ENCODE measurements around the gene PPARA.
"Not testable (repeated sequence)": the region's sequence is repeated elsewhere in the genome, so short reads cannot be mapped to it uniquely, and the experiment has no call there.

The PPARA gene

DNA sequence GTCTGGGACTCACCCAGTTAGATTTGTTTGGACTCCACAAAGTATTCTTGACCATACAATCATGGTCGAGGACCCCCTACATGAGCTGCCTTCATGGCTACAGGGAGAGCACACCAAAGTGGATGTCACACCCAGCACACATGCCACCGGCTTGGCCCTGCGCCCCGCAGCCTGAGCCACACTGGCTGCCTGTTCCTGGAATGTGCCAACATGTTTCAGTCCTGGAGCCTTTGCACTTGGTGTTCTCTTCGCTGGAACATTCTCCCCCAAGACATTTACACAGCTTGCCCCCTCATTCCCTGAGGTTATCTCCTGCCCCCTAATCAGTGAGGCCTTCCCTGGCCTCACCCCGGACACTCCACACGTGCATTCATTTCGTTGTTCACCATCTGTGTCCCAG lies 46.0 kb downstream of the PPARA start:
- H3K36me3 ChIP-seq (ENCODE audit: insufficient read depth, low read length), result peaks cover 5% of the 10 kb centered on the region; the same call in 1 of the 2 replicates
- no peaks in the 10 kb centered on the region for H3K27me3 ChIP-seq (ENCODE audit: insufficient read depth, low read length)
- H3F3A ChIP-seq (ENCODE audit: insufficient read depth, low read length), result no peaks in the 10 kb centered on the region
- H3K9ac ChIP-seq (ENCODE audit: low read length), result no peak overlapping the region
- H3K4me3 ChIP-seq (ENCODE audit: low read depth, low read length, poor library complexity, severe bottlenecking), result no peak overlapping the region
- H2AFZ ChIP-seq (ENCODE audit: low read length), result no peak overlapping the region
- no peaks in the 10 kb centered on the region for H3K9me2 ChIP-seq (ENCODE audit: low read depth, low read length)
- no peak overlapping the region for H3K27ac ChIP-seq (ENCODE audit: low read depth, low read length, poor library complexity, severe bottlenecking)
- no peaks in the 10 kb centered on the region for H3K9me3 ChIP-seq (ENCODE audit: low read length)
- H4K20me1 ChIP-seq (ENCODE audit: insufficient read depth, low read length), result no peaks in the 10 kb centered on the region
- TF ChIP-seq, protein P1, sequence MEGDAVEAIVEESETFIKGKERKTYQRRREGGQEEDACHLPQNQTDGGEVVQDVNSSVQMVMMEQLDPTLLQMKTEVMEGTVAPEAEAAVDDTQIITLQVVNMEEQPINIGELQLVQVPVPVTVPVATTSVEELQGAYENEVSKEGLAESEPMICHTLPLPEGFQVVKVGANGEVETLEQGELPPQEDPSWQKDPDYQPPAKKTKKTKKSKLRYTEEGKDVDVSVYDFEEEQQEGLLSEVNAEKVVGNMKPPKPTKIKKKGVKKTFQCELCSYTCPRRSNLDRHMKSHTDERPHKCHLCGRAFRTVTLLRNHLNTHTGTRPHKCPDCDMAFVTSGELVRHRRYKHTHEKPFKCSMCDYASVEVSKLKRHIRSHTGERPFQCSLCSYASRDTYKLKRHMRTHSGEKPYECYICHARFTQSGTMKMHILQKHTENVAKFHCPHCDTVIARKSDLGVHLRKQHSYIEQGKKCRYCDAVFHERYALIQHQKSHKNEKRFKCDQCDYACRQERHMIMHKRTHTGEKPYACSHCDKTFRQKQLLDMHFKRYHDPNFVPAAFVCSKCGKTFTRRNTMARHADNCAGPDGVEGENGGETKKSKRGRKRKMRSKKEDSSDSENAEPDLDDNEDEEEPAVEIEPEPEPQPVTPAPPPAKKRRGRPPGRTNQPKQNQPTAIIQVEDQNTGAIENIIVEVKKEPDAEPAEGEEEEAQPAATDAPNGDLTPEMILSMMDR (IDR thresholded peaks at IDR 0.05; ENCODE audit: low read length), result no peak
- TF ChIP-seq EZH2 (IDR thresholded peaks at IDR 0.05; ENCODE audit: borderline replicate concordance, low read length), result no peak
- H3K79me2 ChIP-seq (ENCODE audit: insufficient read depth, low read length), result no peaks in the 10 kb centered on the region
- H3K4me2 ChIP-seq (ENCODE audit: low read length), result no peak overlapping the region
- no peaks in the 10 kb centered on the region for H3K4me1 ChIP-seq (ENCODE audit: insufficient read depth, low read length, severe bottlenecking)

- Histone ChIP-seq H4K20me1 (ENCODE audit: insufficient read depth, low read length) (no peaks in the 10 kb centered on the region), H3K36me3 (ENCODE audit: insufficient read depth, low read length) (peaks cover 5% of the 10 kb centered on the region; the same call in 1 of the 2 replicates), H3F3A (ENCODE audit: insufficient read depth, low read length) (no peaks in the 10 kb centered on the region), H3K4me2 (ENCODE audit: low read length) (no peak overlapping the region), H3K9ac (ENCODE audit: low read length) (no peak overlapping the region), H3K9me2 (ENCODE audit: low read depth, low read length) (no peaks in the 10 kb centered on the region), H3K79me2 (ENCODE audit: insufficient read depth, low read length) (no peaks in the 10 kb centered on the region), H3K27me3 (ENCODE audit: insufficient read depth, low read length) (no peaks in the 10 kb centered on the region), H3K27ac (ENCODE audit: low read depth, low read length, poor library complexity, severe bottlenecking) (no peak overlapping the region), H3K4me1 (ENCODE audit: insufficient read depth, low read length, severe bottlenecking) (no peaks in the 10 kb centered on the region), H3K4me3 (ENCODE audit: low read depth, low read length, poor library complexity, severe bottlenecking) (no peak overlapping the region), H2AFZ (ENCODE audit: low read length) (no peak overlapping the region), H3K9me3 (ENCODE audit: low read length) (no peaks in the 10 kb centered on the region)
- TF ChIP-seq, protein P1 (IDR thresholded peaks at IDR 0.05; ENCODE audit: low read length), result no peak
These were observed 47.9 kb downstream of the PPARA start for GRCh38 chr22:46198274-46198673.

- not testable (repeated sequence) for H3K27me3 ChIP-seq (ENCODE audit: insufficient read depth, low read length); H3K36me3 ChIP-seq (ENCODE audit: insufficient read depth, low read length); H3K27ac ChIP-seq (ENCODE audit: low read depth, low read length, poor library complexity, severe bottlenecking); H3K9me3 ChIP-seq (ENCODE audit: low read length); H3F3A ChIP-seq (ENCODE audit: insufficient read depth, low read length); H4K20me1 ChIP-seq (ENCODE audit: insufficient read depth, low read length); H3K9ac ChIP-seq (ENCODE audit: low read length); H2AFZ ChIP-seq (ENCODE audit: low read length); H3K9me2 ChIP-seq (ENCODE audit: low read depth, low read length); H3K79me2 ChIP-seq (ENCODE audit: insufficient read depth, low read length); H3K4me1 ChIP-seq (ENCODE audit: insufficient read depth, low read length, severe bottlenecking); H3K4me3 ChIP-seq (ENCODE audit: low read depth, low read length, poor library complexity, severe bottlenecking); H3K4me2 ChIP-seq (ENCODE audit: low read length)
These were observed 48.5 kb downstream of the PPARA start for GRCh38 chr22:46198806-46199205.

- H3K4me1 ChIP-seq (ENCODE audit: insufficient read depth, low read length, severe bottlenecking), result no peaks in the 10 kb centered on the region
- TF ChIP-seq EZH2 (IDR thresholded peaks at IDR 0.05; ENCODE audit: borderline replicate concordance, low read length), result no peak
- TF ChIP-seq, protein P1 (IDR thresholded peaks at IDR 0.05; ENCODE audit: low read length), result no peak
- no peak overlapping the region for H3K9ac ChIP-seq (ENCODE audit: low read length)
- no peaks in the 10 kb centered on the region for H4K20me1 ChIP-seq (ENCODE audit: insufficient read depth, low read length)
- no peaks in the 10 kb centered on the region for H3F3A ChIP-seq (ENCODE audit: insufficient read depth, low read length)
- H3K79me2 ChIP-seq (ENCODE audit: insufficient read depth, low read length), result no peaks in the 10 kb centered on the region
- no peak overlapping the region for H3K4me2 ChIP-seq (ENCODE audit: low read length)
- H3K36me3 ChIP-seq (ENCODE audit: insufficient read depth, low read length), result peaks cover 18% of the 10 kb centered on the region
- H3K9me3 ChIP-seq (ENCODE audit: low read length), result peaks cover 5% of the 10 kb centered on the region; the same call in 1 of the 2 replicates
- H3K9me2 ChIP-seq (ENCODE audit: low read depth, low read length), result no peaks in the 10 kb centered on the region
- H3K27me3 ChIP-seq (ENCODE audit: insufficient read depth, low read length), result no peaks in the 10 kb centered on the region
- no peak overlapping the region for H2AFZ ChIP-seq (ENCODE audit: low read length)
- no peak overlapping the region for H3K27ac ChIP-seq (ENCODE audit: low read depth, low read length, poor library complexity, severe bottlenecking)
- H3K4me3 ChIP-seq (ENCODE audit: low read depth, low read length, poor library complexity, severe bottlenecking), result no peak overlapping the region
These were observed 50.9 kb downstream of the PPARA start for GRCh38 chr22:46201059-46201757.

All from OCI-LY1 (cell line).